ENCODE measurements around the gene FAM20A. TPM values are rescaled to one million over a fixed set of nuclear protein-coding genes. Genes with fewer than 3 reads are reported as not detected.

The FAM20A gene
- total RNA-seq, 1 experiment from 2014 or later: not detected

- no peak for DNase-seq (ENCODE audit: low read depth)
Observed at GRCh38 chr17:68566442-68566738, 34.8 kb downstream of the FAM20A start.

GRCh38 chr17:68565661-68566441 is 35.3 kb downstream of the FAM20A start:
- DNase-seq (ENCODE audit: low read depth): no peak

- DNase-seq (ENCODE audit: low read depth): no peak
Observed at GRCh38 chr17:68564415-68565111, 36.6 kb downstream of the FAM20A start.

- DNase-seq (ENCODE audit: low read depth): no peak
Observed at GRCh38 chr17:68562736-68563135, 38.4 kb downstream of the FAM20A start.

- no peak for DNase-seq (ENCODE audit: low read depth)
Observed at GRCh38 chr17:68560966-68561720, 40.0 kb downstream of the FAM20A start.

- no peak for DNase-seq (ENCODE audit: low read depth)
Observed at GRCh38 chr17:68559316-68559715, 41.9 kb downstream of the FAM20A start.

- no peak for DNase-seq (ENCODE audit: low read depth)
Observed at GRCh38 chr17:68556551-68556950, 44.6 kb downstream of the FAM20A start.

- DNase-seq (ENCODE audit: low read depth): no peak
Observed at GRCh38 chr17:68544111-68544915, 56.9 kb downstream of the FAM20A start.

- no peak for DNase-seq (ENCODE audit: low read depth)
Observed at GRCh38 chr17:68542698-68543463, 58.3 kb downstream of the FAM20A start.

GRCh38 chr17:68541816-68542215 is 59.4 kb downstream of the FAM20A start:
- no peak for DNase-seq (ENCODE audit: low read depth)

- no peak for DNase-seq (ENCODE audit: low read depth)
Observed at GRCh38 chr17:68540981-68541380, 60.2 kb downstream of the FAM20A start.

GRCh38 chr17:68539548-68540467 is 61.4 kb downstream of the FAM20A start:
- DNase-seq (ENCODE audit: low read depth): no peak

GRCh38 chr17:68535922-68536321 is 65.2 kb downstream of the FAM20A start:
- no peak for DNase-seq (ENCODE audit: low read depth)

GRCh38 chr17:68534695-68535088 is 66.5 kb downstream of the FAM20A start:
- no peak for DNase-seq (ENCODE audit: low read depth)

GRCh38 chr17:68533887-68534694 is 67.1 kb downstream of the FAM20A start:
- DNase-seq (ENCODE audit: low read depth): peak; percentile 35

GRCh38 chr17:68532826-68533225 is 68.3 kb downstream of the FAM20A start:
- DNase-seq (ENCODE audit: low read depth): no peak

GRCh38 chr17:68531252-68531651 is 69.9 kb downstream of the FAM20A start:
- no peak for DNase-seq (ENCODE audit: low read depth)

GRCh38 chr17:68527314-68527713 is 73.9 kb downstream of the FAM20A start:
- DNase-seq (ENCODE audit: low read depth): no peak

- DNase-seq (ENCODE audit: low read depth): no peak
Observed at GRCh38 chr17:68526548-68526947, 74.6 kb downstream of the FAM20A start.

Data from LHCN-M2 (cell line).